Type B pancreatic cell (in vitro differentiated cells): Measurements from ENCODE around the gene IFNAR1. TPM values are rescaled to one million over a fixed set of nuclear protein-coding genes. Genes with fewer than 3 reads are reported as not detected.
A peak's percentile ranks its signal among the peaks of the same experiment; 100 is the strongest.

Source experiments
- DNase-seq: peaks from one replicate; pipeline ENCODE4 v3.0.0; 2021; ENCODE audit warnings: mixed read lengths; ENCODE audit not compliant: unreplicated experiment; ENCODE audit errors: extremely low spot score
- H3K27ac Mint-ChIP-seq: 2 replicates; pipeline ENCODE4 v1.8.0; 2021; ENCODE audit warnings: mild to moderate bottlenecking, mixed read lengths
- H3K27me3 Mint-ChIP-seq: 2 replicates; pipeline ENCODE4 v1.8.0; 2021; ENCODE audit warnings: mixed read lengths
- H3K36me3 Mint-ChIP-seq: 2 replicates; pipeline ENCODE4 v1.8.0; 2021; ENCODE audit warnings: mixed read lengths
- H3K4me1 Mint-ChIP-seq: one replicate; pipeline ENCODE4 v1.8.0; 2021; ENCODE audit warnings: mixed read lengths; ENCODE audit not compliant: unreplicated experiment
- H3K4me3 Mint-ChIP-seq: 2 replicates; pipeline ENCODE4 v1.8.0; 2021; ENCODE audit warnings: mild to moderate bottlenecking, mixed read lengths
- H3K9me3 Mint-ChIP-seq: 2 replicates; pipeline ENCODE4 v1.8.0; 2021; ENCODE audit warnings: mixed read lengths
- CTCF ChIP-seq: fragments of 200-600 bp; sonication (generic); conservative IDR thresholded peaks from 2 replicates; pipeline ENCODE4 v1.5.0; 2021; ENCODE audit warnings: antibody characterized with exemption, mild to moderate bottlenecking
- total RNA-seq: library from RNA; stranded (reverse); gene quantifications from 2 replicates; pipeline ENCODE4 v1.2.1, GENCODE V29; 2021; ENCODE audit warnings: low replicate concordance

Gene IFNAR1
- total RNA-seq, 1 donor from 2014 or later, result 26.4 TPM

- Mint-ChIP-seq H3K4me1 (peaks cover 22% of the 10 kb centered on the region), H3K27me3 (no peaks in the 10 kb centered on the region), H3K4me3 (no peak overlapping the region), H3K36me3 (peaks cover 8% of the 10 kb centered on the region), H3K27ac (peak overlapping the region; percentile 50), H3K9me3 (peaks cover 8% of the 10 kb centered on the region)
- DNase-seq, result no peak
- no peak for TF ChIP-seq CTCF
Observed at GRCh38 chr21:33300701-33301631, 23.8 kb upstream of the IFNAR1 start.

GRCh38 chr21:33301632-33302002 lies 23.2 kb upstream of the IFNAR1 start:
- Mint-ChIP-seq H3K36me3 (peaks cover 8% of the 10 kb centered on the region), H3K27ac (peak overlapping the region; percentile 50), H3K27me3 (no peaks in the 10 kb centered on the region), H3K4me3 (no peak overlapping the region), H3K4me1 (peaks cover 22% of the 10 kb centered on the region), H3K9me3 (peaks cover 8% of the 10 kb centered on the region)
- DNase-seq, result no peak
- no peak for TF ChIP-seq CTCF

GRCh38 chr21:33302055-33302454 lies 22.7 kb upstream of the IFNAR1 start:
- H3K36me3 Mint-ChIP-seq, result peaks cover 8% of the 10 kb centered on the region

GRCh38 chr21:33302796-33303195 lies 22.0 kb upstream of the IFNAR1 start:
- no peak overlapping the region for H3K4me3 Mint-ChIP-seq
- H3K4me1 Mint-ChIP-seq, result peaks cover 22% of the 10 kb centered on the region
- peaks cover 4% of the 10 kb centered on the region for H3K27me3 Mint-ChIP-seq
- H3K27ac Mint-ChIP-seq, result no peak overlapping the region
- H3K36me3 Mint-ChIP-seq, result peaks cover 8% of the 10 kb centered on the region
- no peak for TF ChIP-seq CTCF
- H3K9me3 Mint-ChIP-seq, result peaks cover 8% of the 10 kb centered on the region
- no peak for DNase-seq

More at GRCh38 chr21:33302055-33302454, 22.7 kb upstream of the IFNAR1 start:
- no peaks in the 10 kb centered on the region for H3K27me3 Mint-ChIP-seq
- peaks cover 22% of the 10 kb centered on the region for H3K4me1 Mint-ChIP-seq
- DNase-seq, result no peak
- no peak overlapping the region for H3K4me3 Mint-ChIP-seq
- no peak overlapping the region for H3K27ac Mint-ChIP-seq
- peaks cover 8% of the 10 kb centered on the region for H3K9me3 Mint-ChIP-seq
- no peak for TF ChIP-seq CTCF

- H3K36me3 Mint-ChIP-seq, result no peaks in the 10 kb centered on the region
- TF ChIP-seq CTCF, result no peak
- no peaks in the 10 kb centered on the region for H3K9me3 Mint-ChIP-seq
- H3K4me1 Mint-ChIP-seq, result peaks cover 17% of the 10 kb centered on the region
- H3K27ac Mint-ChIP-seq, result no peak overlapping the region
- peaks cover 4% of the 10 kb centered on the region for H3K27me3 Mint-ChIP-seq
- no peak overlapping the region for H3K4me3 Mint-ChIP-seq
- no peak for DNase-seq
Observed at GRCh38 chr21:33305344-33305671, 19.5 kb upstream of the IFNAR1 start.
